ENCODE results near the gene LSMEM2. TPM values are rescaled to one million over a fixed set of nuclear protein-coding genes. Genes with fewer than 3 reads are reported as not detected.

The LSMEM2 gene
- polyA plus RNA-seq, 1 donor (not counting 4 experiments of a cell fraction or from before 2014, with no cell fraction given): not detected

DNA sequence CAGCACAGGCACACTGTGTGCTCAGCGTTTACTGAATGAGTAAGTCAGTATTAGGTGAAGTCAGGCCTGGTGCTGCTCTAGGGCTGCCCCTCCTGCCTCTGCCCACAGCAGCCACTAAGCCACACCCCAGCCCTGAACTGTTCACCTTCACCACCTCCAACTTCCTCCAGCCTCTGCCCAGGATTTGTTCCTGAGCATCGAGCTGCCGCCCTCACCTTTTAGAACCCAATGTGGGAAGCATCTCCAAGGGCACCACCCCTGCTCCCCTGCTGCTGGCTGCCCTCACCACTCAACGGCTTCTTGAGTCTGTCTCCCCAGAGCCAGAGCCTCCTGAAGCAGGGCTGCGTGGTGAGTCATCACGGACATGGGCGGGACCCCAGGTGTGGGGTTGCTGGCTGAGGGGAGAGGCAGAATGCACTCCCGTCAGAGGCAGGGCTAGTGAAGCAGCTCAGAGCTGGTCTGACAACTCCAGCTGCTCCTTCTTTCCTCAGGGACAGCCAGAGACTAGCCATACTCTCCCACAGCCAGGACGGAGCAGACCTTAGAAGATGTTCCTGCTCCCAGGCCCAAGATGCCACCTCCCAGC, 37.9 kb downstream of the LSMEM2 start:
- no peak for TF ChIP-seq EZH2 (IDR thresholded peaks at IDR 0.05; ENCODE audit: low read length)
- TF ChIP-seq, protein P1, sequence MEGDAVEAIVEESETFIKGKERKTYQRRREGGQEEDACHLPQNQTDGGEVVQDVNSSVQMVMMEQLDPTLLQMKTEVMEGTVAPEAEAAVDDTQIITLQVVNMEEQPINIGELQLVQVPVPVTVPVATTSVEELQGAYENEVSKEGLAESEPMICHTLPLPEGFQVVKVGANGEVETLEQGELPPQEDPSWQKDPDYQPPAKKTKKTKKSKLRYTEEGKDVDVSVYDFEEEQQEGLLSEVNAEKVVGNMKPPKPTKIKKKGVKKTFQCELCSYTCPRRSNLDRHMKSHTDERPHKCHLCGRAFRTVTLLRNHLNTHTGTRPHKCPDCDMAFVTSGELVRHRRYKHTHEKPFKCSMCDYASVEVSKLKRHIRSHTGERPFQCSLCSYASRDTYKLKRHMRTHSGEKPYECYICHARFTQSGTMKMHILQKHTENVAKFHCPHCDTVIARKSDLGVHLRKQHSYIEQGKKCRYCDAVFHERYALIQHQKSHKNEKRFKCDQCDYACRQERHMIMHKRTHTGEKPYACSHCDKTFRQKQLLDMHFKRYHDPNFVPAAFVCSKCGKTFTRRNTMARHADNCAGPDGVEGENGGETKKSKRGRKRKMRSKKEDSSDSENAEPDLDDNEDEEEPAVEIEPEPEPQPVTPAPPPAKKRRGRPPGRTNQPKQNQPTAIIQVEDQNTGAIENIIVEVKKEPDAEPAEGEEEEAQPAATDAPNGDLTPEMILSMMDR (optimal IDR thresholded peaks at IDR 0.05 in 1 of 3, IDR thresholded peaks at IDR 0.05 in 1 of 3, conservative IDR thresholded peaks at IDR 0.05 in 1 of 3; ENCODE audit: extremely low read depth in 1 of 3, insufficient read depth in 2 of 3, low read length in 3 of 3): no peak
- H2AFZ ChIP-seq (ENCODE audit: control insufficient read depth, low read length): no peak overlapping the region
- peaks cover 7% of the 10 kb centered on the region for H3K9me1 ChIP-seq (ENCODE audit: control insufficient read depth, extremely low read depth, insufficient read depth, low read length)
- H3K36me3 ChIP-seq (ENCODE audit: control insufficient read depth in 2 of 2, extremely low read depth in 1 of 2, insufficient read depth in 2 of 2, low read length in 2 of 2): peaks cover 12 to 25% of the 10 kb centered on the region in 2 experiments
- dilution Hi-C loops (cut with MboI; ENCODE audit: extremely low pct_ligation_motif_present, low sequenced_read_pairs): no loop called here
- no peaks in the 10 kb centered on the region for H3K9me3 ChIP-seq (ENCODE audit: control insufficient read depth, low read depth, low read length)
- H3K4me2 ChIP-seq (ENCODE audit: control insufficient read depth, extremely low read depth, insufficient read depth, low read depth, low read length): peak overlapping the region; percentile 95
- FAIRE-seq (peak; percentile 93), DNase-seq (ENCODE audit: low read depth, low spot score) (peak; percentile 95)
- peak overlapping the region in 2 of 3 experiments; percentile 50 to 54 for H3K4me3 ChIP-seq (ENCODE audit: control insufficient read depth in 2 of 3, extremely low read depth in 1 of 3, insufficient read depth in 2 of 3, low read depth in 1 of 3, low read length in 3 of 3)
- no peaks in the 10 kb centered on the region for H3K27me3 ChIP-seq (ENCODE audit: control insufficient read depth, extremely low read depth, insufficient read depth, low read length)
- peaks cover 45% of the 10 kb centered on the region for H3K4me1 ChIP-seq (ENCODE audit: control insufficient read depth, extremely low read depth, insufficient read depth, low read length)
- H3K27ac ChIP-seq (ENCODE audit: control insufficient read depth, insufficient read depth, low read length): peak overlapping the region; percentile 88
- H3K79me2 ChIP-seq (ENCODE audit: control insufficient read depth, insufficient read depth, low read length): peaks cover 35% of the 10 kb centered on the region
- H4K20me1 ChIP-seq (ENCODE audit: control insufficient read depth, extremely low read depth, insufficient read depth, low read length): no peaks in the 10 kb centered on the region
- peak overlapping the region; percentile 71 for H3K9ac ChIP-seq (ENCODE audit: control insufficient read depth, extremely low read depth, insufficient read depth, low read length)

DNA sequence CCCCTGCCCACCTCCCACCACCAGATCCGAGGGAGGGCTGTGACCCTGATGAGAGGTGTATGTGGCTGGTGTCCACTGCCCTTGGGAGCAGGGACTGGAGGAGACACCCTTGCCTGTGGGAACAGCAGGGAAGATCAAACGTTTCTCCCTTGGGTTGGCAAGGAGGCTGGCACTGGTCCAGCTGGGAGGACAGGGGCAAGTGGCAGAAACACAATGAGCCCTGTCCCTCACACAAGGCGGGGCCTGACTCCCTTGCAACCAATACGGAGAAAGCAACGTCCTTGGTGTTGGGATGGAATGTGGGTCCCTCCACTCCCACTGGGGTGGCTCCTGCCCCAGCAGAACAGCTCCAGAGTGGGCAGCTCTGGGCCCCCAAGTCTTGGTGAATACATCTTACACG, 38.4 kb downstream of the LSMEM2 start:
- H3K9me1 ChIP-seq (ENCODE audit: control insufficient read depth, extremely low read depth, insufficient read depth, low read length): peaks cover 7% of the 10 kb centered on the region
- peak overlapping the region; percentile 95 for H3K4me2 ChIP-seq (ENCODE audit: control insufficient read depth, extremely low read depth, insufficient read depth, low read depth, low read length)
- no peak for DNase-seq (ENCODE audit: low read depth, low spot score)
- H3K27me3 ChIP-seq (ENCODE audit: control insufficient read depth, extremely low read depth, insufficient read depth, low read length): no peaks in the 10 kb centered on the region
- H3K4me3 ChIP-seq (ENCODE audit: control insufficient read depth in 2 of 3, extremely low read depth in 1 of 3, insufficient read depth in 2 of 3, low read depth in 1 of 3, low read length in 3 of 3): peak overlapping the region in 2 of 3 experiments; percentile 50 to 54
- TF ChIP-seq, protein P1 (optimal IDR thresholded peaks at IDR 0.05 in 1 of 3, IDR thresholded peaks at IDR 0.05 in 1 of 3, conservative IDR thresholded peaks at IDR 0.05 in 1 of 3; ENCODE audit: extremely low read depth in 1 of 3, insufficient read depth in 2 of 3, low read length in 3 of 3): no peak
- TF ChIP-seq EZH2 (IDR thresholded peaks at IDR 0.05; ENCODE audit: low read length): no peak
- peak overlapping the region; percentile 71 for H3K9ac ChIP-seq (ENCODE audit: control insufficient read depth, extremely low read depth, insufficient read depth, low read length)
- no peaks in the 10 kb centered on the region for H3K9me3 ChIP-seq (ENCODE audit: control insufficient read depth, low read depth, low read length)
- FAIRE-seq: peak; percentile 55
- dilution Hi-C loops (cut with MboI; ENCODE audit: extremely low pct_ligation_motif_present, low sequenced_read_pairs): no loop called here
- no peaks in the 10 kb centered on the region for H4K20me1 ChIP-seq (ENCODE audit: control insufficient read depth, extremely low read depth, insufficient read depth, low read length)
- H3K79me2 ChIP-seq (ENCODE audit: control insufficient read depth, insufficient read depth, low read length): peaks cover 35% of the 10 kb centered on the region
- H3K27ac ChIP-seq (ENCODE audit: control insufficient read depth, insufficient read depth, low read length): peak overlapping the region; percentile 88
- no peak overlapping the region for H2AFZ ChIP-seq (ENCODE audit: control insufficient read depth, low read length)
- H3K4me1 ChIP-seq (ENCODE audit: control insufficient read depth, extremely low read depth, insufficient read depth, low read length): peaks cover 49% of the 10 kb centered on the region
- peaks cover 12 to 25% of the 10 kb centered on the region in 2 experiments for H3K36me3 ChIP-seq (ENCODE audit: control insufficient read depth in 2 of 2, extremely low read depth in 1 of 2, insufficient read depth in 2 of 2, low read length in 2 of 2)

Data from keratinocyte (primary cell).